Thoracic aorta (tissue), 2 donors: ENCODE measurements around the gene DIS3L2. TPM values are rescaled to one million over a fixed set of nuclear protein-coding genes. Genes with fewer than 3 reads are reported as not detected.

Experiments used
- ATAC-seq: fragments of 150-250 bp; one replicate; pipeline ENCODE4 v1.8.0; 2017; ENCODE audit warnings: low read depth; ENCODE audit not compliant: insufficient number of reproducible peaks, low FRiP score
- DNase-seq: peaks from one replicate; pipeline ENCODE4 v3.0.0-alpha.2; 2020; ENCODE audit warnings: low spot score
- H3K27ac ChIP-seq, 2 donors: fragments of 200-600 bp; sonication (generic); 1 replicate in 1 of 2; 2 replicates in 1 of 2; pipeline ENCODE4 v1.5.1; 2016; ENCODE audit warnings: mild to moderate bottlenecking in 2 of 2, moderate library complexity in 2 of 2
- H3K27me3 ChIP-seq: fragments of 200-600 bp; sonication (generic); replicated peaks from 2 replicates; pipeline ENCODE4 v1.6.0; 2016; ENCODE audit warnings: mild to moderate bottlenecking; ENCODE audit not compliant: insufficient read depth
- H3K36me3 ChIP-seq: fragments of 200-600 bp; sonication (generic); one replicate; pipeline ENCODE4 v1.5.1; 2016
- H3K4me1 ChIP-seq, 2 donors: fragments of 200-600 bp; sonication (generic); 1 replicate in 1 of 2; 2 replicates in 1 of 2; pipeline versions ENCODE4 v1.5.1 to v1.6.0; 2016; ENCODE audit warnings: low read depth in 2 of 2, mild to moderate bottlenecking in 1 of 2; ENCODE audit not compliant: control insufficient read depth in 1 of 2
- H3K4me3 ChIP-seq: fragments of 200-600 bp; sonication (generic); 2 replicates; pipeline ENCODE4 v1.5.1; 2016; ENCODE audit warnings: mild to moderate bottlenecking
- H3K9me3 ChIP-seq: fragments of 200-600 bp; sonication (generic); 2 replicates; pipeline ENCODE4 v1.5.1; 2016
- total RNA-seq, 2 donors: library from RNA; depleted of rRNA; stranded (reverse); fragments of >200 nt; gene quantifications; one replicate each; pipeline versions ENCODE4 v1.1.0 to v1.2.3, GENCODE V29; 2016
- TF ChIP-seq, protein P1 (sequence below): fragments of 200-600 bp; sonication (generic); IDR thresholded peaks from one replicate; pipeline ENCODE4 v1.5.1; 2019; ENCODE audit warnings: antibody characterized with exemption

DIS3L2 gene
- total RNA-seq, 2 donors from 2014 or later = 26.4 to 32.5 TPM

DNA sequence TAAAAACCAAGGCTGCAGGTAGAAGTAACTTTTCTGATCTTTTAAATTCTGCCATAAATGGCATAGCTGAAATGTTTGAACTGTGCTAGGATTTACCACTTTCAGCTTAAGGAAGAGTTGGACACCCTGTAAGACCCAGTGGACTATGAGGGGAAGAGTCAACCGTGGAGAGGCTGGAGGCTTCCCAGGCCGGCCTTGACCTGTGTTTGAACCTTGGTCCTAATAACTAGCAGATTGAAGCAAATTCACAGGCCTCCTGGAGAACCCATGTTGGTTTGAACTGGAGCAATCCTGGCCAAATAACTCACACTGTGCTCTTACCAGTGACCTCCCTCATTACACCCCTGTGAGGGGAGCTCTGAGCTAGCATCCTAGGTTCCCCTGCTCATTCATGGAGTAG is 329.8 kb downstream of the DIS3L2 start:
- Histone ChIP-seq H3K27ac (no peak overlapping the region), H3K4me1 (peaks cover 0 to 27% of the 10 kb centered on the region in 2 donors), H3K9me3 (no peaks in the 10 kb centered on the region), H3K36me3 (no peaks in the 10 kb centered on the region), H3K27me3 (no peaks in the 10 kb centered on the region), H3K4me3 (no peak overlapping the region)
- no peak for ATAC-seq
- TF ChIP-seq, protein P1, sequence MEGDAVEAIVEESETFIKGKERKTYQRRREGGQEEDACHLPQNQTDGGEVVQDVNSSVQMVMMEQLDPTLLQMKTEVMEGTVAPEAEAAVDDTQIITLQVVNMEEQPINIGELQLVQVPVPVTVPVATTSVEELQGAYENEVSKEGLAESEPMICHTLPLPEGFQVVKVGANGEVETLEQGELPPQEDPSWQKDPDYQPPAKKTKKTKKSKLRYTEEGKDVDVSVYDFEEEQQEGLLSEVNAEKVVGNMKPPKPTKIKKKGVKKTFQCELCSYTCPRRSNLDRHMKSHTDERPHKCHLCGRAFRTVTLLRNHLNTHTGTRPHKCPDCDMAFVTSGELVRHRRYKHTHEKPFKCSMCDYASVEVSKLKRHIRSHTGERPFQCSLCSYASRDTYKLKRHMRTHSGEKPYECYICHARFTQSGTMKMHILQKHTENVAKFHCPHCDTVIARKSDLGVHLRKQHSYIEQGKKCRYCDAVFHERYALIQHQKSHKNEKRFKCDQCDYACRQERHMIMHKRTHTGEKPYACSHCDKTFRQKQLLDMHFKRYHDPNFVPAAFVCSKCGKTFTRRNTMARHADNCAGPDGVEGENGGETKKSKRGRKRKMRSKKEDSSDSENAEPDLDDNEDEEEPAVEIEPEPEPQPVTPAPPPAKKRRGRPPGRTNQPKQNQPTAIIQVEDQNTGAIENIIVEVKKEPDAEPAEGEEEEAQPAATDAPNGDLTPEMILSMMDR = no peak
- no peak for DNase-seq

DNA sequence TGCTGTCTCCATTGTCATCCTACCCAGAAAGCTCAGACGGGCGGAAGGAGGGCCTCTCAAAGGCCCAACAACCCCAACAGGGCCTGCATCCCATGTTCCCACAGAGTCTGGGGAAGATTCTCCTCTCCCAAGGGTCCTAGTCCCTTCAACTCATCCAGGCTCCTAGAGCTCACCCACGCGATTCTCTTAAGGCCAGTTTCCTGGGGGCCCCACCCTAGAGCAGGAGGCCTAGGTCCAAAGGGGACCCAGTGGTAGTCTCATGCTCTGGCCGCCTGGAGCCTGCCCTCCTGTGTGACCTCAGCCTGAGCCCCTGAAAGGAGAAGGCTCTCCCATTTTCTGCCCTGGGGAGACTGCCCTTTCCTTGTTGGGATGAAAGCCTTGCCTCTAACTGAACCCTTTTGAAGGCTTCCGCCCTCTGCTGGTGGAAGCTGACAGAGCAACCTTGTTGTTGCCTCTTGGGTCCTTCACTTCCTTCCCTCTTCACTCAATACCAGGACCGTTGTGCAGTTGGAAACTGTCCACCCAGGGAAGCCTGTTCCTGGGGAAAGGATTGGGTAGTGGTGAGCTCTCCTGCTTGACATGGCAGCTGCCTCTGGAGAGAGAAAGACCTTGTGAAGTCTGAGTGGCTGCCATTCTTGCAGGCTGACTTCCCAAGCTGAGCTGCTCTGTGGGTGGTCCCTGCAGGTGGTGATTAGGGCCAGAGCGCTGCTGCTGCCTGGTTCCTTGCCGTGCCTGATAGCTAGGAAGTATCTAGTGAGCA is 331.1 kb downstream of the DIS3L2 start:
- Histone ChIP-seq H3K4me1 (peaks cover 0 to 14% of the 10 kb centered on the region in 2 donors), H3K27ac (no peak overlapping the region), H3K4me3 (no peak overlapping the region), H3K9me3 (no peaks in the 10 kb centered on the region), H3K36me3 (no peaks in the 10 kb centered on the region), H3K27me3 (no peaks in the 10 kb centered on the region)
- TF ChIP-seq, protein P1 = no peak
- ATAC-seq (no peak), DNase-seq (no peak)

DNA sequence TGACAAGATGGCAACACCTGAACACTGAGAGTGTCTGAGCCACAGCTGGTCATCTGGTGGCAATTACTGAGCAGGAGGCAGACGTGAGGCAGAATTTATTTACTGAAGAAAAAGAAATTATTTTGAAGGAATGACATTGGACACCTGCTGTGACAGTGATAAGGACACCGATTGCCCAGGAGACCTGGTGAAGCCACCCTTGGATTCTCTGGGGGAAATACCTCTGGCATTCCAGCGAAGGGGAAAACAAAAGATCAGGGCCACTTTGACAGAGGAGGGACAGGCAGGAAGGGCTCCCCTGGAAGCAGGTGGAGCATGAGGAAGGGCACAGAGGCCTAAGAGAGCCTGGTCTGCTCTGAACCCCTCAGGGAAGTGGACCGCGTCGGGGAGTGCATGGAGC is 331.7 kb downstream of the DIS3L2 start:
- no peaks in the 10 kb centered on the region for H3K36me3 ChIP-seq
- no peak for ATAC-seq
- DNase-seq = no peak
- no peaks in the 10 kb centered on the region for H3K27me3 ChIP-seq
- TF ChIP-seq, protein P1 = no peak
- no peak overlapping the region for H3K27ac ChIP-seq
- no peaks in the 10 kb centered on the region for H3K9me3 ChIP-seq
- H3K4me3 ChIP-seq = no peak overlapping the region
- H3K4me1 ChIP-seq = peaks cover 0 to 9% of the 10 kb centered on the region in 2 donors

DNA sequence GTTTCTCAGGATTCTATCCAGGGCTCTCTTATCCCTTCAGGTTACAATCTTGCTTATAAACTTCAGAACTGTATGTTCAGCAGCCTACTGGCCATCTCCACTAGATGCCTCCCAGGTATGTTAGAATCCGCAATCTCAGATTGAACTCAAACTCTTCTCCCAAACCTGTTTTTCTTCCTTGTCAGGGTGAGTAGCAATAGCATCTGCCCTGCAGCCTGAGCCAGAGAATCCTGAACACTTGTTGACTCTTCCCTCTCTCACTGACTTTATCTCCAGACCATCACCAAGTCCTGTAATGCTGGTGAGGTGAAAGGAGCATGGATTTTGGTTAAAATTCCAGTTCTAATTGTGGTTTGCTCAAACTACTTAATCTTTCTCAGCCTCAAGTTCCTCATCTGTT is 334.5 kb downstream of the DIS3L2 start:
- no peak for ATAC-seq
- Histone ChIP-seq H3K27me3 (no peaks in the 10 kb centered on the region), H3K27ac (no peak overlapping the region)

DNA sequence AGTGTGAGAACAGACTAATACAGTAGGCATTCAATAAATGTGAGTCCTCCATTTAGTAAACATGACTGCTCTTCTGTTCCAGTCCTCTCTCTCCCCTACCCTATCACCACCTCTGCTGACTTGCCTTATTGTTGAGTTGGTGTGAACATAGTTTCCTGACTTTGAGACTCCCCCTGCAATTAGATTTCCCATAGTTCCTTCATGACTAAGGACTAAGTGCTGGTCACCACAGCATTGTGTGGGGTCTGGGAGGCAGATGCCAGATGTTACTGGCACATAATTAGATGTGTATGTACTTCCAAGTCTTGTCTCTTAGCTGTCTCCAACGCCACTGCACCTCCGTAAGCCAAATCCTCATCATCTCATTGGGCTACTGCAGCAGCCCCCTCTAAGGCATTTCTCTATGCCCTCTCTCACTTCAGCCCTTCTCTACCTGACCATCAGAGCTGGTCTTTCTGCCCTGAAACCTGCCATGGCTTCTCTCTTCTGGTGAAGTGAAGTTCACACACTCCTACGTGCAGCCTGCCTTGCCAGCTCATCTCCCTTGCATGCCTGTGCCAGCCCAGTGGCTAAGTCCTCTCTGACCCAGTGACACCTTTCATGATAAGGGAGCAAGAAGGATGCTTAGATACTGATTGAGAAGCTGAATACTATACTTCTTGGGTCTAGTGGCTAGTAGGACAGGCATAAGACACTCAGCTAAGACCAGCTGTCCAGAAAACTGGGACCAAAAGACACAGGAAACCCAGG is 335.4 kb downstream of the DIS3L2 start:
- Histone ChIP-seq H3K27me3 (no peaks in the 10 kb centered on the region), H3K27ac (no peak overlapping the region), H3K4me1 (no peaks in the 10 kb centered on the region), H3K9me3 (no peaks in the 10 kb centered on the region), H3K4me3 (no peak overlapping the region), H3K36me3 (no peaks in the 10 kb centered on the region)
- TF ChIP-seq, protein P1 = no peak
- ATAC-seq = no peak
- no peak for DNase-seq

More for the DNA sequence above, 334.5 kb downstream of the DIS3L2 start:
- no peaks in the 10 kb centered on the region for H3K4me1 ChIP-seq
- DNase-seq = no peak
- no peaks in the 10 kb centered on the region for H3K36me3 ChIP-seq
- no peak overlapping the region for H3K4me3 ChIP-seq
- TF ChIP-seq, protein P1 = no peak
- no peaks in the 10 kb centered on the region for H3K9me3 ChIP-seq
